Measurements from ENCODE around the gene ELOVL5.

DNA sequence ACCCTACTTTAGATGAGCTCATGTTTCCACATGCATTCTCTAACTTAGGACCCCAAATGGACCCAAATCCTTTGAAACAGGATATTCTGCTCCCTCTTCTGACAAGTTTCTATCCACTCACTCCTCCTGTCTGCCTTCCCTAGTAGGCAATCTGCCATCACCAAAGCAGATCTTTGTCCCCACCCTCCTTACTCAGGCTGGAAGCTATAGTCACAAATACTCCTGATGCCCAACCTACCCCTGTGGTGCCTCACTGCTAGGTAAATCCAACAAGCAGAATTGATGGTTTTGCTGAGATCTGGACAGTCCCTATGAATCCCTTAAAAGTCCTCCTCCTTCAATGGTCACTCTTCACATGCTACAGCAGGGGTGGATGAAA lies 21.7 kb downstream of the ELOVL5 start:
- no peak for TF ChIP-seq EZH2phosphoT487 (IDR thresholded peaks at IDR 0.05; ENCODE audit: unreplicated experiment)
- TF ChIP-seq, protein P1, sequence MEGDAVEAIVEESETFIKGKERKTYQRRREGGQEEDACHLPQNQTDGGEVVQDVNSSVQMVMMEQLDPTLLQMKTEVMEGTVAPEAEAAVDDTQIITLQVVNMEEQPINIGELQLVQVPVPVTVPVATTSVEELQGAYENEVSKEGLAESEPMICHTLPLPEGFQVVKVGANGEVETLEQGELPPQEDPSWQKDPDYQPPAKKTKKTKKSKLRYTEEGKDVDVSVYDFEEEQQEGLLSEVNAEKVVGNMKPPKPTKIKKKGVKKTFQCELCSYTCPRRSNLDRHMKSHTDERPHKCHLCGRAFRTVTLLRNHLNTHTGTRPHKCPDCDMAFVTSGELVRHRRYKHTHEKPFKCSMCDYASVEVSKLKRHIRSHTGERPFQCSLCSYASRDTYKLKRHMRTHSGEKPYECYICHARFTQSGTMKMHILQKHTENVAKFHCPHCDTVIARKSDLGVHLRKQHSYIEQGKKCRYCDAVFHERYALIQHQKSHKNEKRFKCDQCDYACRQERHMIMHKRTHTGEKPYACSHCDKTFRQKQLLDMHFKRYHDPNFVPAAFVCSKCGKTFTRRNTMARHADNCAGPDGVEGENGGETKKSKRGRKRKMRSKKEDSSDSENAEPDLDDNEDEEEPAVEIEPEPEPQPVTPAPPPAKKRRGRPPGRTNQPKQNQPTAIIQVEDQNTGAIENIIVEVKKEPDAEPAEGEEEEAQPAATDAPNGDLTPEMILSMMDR (conservative IDR thresholded peaks at IDR 0.05; ENCODE audit: low read depth in 2 of 2) = no peak
- no peak for TF ChIP-seq EZH2 (IDR thresholded peaks at IDR 0.05; ENCODE audit: low read depth, unreplicated experiment)
- TF ChIP-seq, protein P2, sequence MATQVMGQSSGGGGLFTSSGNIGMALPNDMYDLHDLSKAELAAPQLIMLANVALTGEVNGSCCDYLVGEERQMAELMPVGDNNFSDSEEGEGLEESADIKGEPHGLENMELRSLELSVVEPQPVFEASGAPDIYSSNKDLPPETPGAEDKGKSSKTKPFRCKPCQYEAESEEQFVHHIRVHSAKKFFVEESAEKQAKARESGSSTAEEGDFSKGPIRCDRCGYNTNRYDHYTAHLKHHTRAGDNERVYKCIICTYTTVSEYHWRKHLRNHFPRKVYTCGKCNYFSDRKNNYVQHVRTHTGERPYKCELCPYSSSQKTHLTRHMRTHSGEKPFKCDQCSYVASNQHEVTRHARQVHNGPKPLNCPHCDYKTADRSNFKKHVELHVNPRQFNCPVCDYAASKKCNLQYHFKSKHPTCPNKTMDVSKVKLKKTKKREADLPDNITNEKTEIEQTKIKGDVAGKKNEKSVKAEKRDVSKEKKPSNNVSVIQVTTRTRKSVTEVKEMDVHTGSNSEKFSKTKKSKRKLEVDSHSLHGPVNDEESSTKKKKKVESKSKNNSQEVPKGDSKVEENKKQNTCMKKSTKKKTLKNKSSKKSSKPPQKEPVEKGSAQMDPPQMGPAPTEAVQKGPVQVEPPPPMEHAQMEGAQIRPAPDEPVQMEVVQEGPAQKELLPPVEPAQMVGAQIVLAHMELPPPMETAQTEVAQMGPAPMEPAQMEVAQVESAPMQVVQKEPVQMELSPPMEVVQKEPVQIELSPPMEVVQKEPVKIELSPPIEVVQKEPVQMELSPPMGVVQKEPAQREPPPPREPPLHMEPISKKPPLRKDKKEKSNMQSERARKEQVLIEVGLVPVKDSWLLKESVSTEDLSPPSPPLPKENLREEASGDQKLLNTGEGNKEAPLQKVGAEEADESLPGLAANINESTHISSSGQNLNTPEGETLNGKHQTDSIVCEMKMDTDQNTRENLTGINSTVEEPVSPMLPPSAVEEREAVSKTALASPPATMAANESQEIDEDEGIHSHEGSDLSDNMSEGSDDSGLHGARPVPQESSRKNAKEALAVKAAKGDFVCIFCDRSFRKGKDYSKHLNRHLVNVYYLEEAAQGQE (IDR thresholded peaks at IDR 0.05; ENCODE audit: unreplicated experiment) = no peak
- TF ChIP-seq POLR2AphosphoS5 (IDR thresholded peaks at IDR 0.05; ENCODE audit: low read depth) = no peak
- TF ChIP-seq ZNF331 (CRISPR knock-in tag; IDR thresholded peaks at IDR 0.05; ENCODE audit: low read depth) = no peak
- TF ChIP-seq CREB1 (CRISPR knock-in tag; IDR thresholded peaks at IDR 0.05; ENCODE audit: low read depth) = no peak
- no peak for TF ChIP-seq NANOG (IDR thresholded peaks at IDR 0.05; ENCODE audit: borderline replicate concordance)
- TF ChIP-seq ZNF114 (CRISPR knock-in tag; IDR thresholded peaks at IDR 0.05) = no peak
- TF ChIP-seq JUNB (IDR thresholded peaks at IDR 0.05; ENCODE audit: unreplicated experiment) = no peak
- TF ChIP-seq, protein P3, sequence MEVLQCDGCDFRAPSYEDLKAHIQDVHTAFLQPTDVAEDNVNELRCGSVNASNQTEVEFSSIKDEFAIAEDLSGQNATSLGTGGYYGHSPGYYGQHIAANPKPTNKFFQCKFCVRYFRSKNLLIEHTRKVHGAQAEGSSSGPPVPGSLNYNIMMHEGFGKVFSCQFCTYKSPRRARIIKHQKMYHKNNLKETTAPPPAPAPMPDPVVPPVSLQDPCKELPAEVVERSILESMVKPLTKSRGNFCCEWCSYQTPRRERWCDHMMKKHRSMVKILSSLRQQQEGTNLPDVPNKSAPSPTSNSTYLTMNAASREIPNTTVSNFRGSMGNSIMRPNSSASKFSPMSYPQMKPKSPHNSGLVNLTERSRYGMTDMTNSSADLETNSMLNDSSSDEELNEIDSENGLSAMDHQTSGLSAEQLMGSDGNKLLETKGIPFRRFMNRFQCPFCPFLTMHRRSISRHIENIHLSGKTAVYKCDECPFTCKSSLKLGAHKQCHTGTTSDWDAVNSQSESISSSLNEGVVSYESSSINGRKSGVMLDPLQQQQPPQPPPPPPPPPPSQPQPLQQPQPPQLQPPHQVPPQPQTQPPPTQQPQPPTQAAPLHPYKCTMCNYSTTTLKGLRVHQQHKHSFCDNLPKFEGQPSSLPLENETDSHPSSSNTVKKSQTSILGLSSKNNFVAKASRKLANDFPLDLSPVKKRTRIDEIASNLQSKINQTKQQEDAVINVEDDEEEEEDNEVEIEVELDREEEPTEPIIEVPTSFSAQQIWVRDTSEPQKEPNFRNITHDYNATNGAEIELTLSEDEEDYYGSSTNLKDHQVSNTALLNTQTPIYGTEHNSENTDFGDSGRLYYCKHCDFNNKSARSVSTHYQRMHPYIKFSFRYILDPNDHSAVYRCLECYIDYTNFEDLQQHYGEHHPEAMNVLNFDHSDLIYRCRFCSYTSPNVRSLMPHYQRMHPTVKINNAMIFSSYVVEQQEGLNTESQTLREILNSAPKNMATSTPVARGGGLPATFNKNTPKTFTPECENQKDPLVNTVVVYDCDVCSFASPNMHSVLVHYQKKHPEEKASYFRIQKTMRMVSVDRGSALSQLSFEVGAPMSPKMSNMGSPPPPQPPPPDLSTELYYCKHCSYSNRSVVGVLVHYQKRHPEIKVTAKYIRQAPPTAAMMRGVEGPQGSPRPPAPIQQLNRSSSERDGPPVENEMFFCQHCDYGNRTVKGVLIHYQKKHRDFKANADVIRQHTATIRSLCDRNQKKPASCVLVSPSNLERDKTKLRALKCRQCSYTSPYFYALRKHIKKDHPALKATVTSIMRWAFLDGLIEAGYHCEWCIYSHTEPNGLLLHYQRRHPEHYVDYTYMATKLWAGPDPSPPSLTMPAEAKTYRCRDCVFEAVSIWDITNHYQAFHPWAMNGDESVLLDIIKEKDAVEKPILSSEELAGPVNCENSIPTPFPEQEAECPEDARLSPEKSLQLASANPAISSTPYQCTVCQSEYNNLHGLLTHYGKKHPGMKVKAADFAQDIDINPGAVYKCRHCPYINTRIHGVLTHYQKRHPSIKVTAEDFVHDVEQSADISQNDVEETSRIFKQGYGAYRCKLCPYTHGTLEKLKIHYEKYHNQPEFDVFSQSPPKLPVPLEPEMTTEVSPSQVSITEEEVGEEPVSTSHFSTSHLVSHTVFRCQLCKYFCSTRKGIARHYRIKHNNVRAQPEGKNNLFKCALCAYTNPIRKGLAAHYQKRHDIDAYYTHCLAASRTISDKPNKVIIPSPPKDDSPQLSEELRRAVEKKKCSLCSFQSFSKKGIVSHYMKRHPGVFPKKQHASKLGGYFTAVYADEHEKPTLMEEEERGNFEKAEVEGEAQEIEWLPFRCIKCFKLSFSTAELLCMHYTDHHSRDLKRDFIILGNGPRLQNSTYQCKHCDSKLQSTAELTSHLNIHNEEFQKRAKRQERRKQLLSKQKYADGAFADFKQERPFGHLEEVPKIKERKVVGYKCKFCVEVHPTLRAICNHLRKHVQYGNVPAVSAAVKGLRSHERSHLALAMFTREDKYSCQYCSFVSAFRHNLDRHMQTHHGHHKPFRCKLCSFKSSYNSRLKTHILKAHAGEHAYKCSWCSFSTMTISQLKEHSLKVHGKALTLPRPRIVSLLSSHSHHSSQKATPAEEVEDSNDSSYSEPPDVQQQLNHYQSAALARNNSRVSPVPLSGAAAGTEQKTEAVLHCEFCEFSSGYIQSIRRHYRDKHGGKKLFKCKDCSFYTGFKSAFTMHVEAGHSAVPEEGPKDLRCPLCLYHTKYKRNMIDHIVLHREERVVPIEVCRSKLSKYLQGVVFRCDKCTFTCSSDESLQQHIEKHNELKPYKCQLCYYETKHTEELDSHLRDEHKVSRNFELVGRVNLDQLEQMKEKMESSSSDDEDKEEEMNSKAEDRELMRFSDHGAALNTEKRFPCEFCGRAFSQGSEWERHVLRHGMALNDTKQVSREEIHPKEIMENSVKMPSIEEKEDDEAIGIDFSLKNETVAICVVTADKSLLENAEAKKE (CRISPR knock-in tag; IDR thresholded peaks at IDR 0.05) = no peak

Data from GM23338 (cell line).